Progenitor cell of endocrine pancreas (in vitro differentiated cells): ENCODE measurements around the gene MMP13. TPM values are rescaled to one million over a fixed set of nuclear protein-coding genes. Genes with fewer than 3 reads are reported as not detected.

Source experiments
- DNase-seq: peaks from one replicate; pipeline ENCODE4 v3.0.0; 2021; ENCODE audit warnings: low spot score; ENCODE audit not compliant: unreplicated experiment
- H3K27ac Mint-ChIP-seq: 2 replicates; pipeline ENCODE4 v1.8.0; 2021; ENCODE audit warnings: mild to moderate bottlenecking, moderate library complexity, mixed read lengths
- H3K27me3 Mint-ChIP-seq: 2 replicates; pipeline ENCODE4 v1.8.0; 2021; ENCODE audit warnings: mixed read lengths
- H3K36me3 Mint-ChIP-seq: 2 replicates; pipeline ENCODE4 v1.8.0; 2022; ENCODE audit warnings: mixed read lengths; ENCODE audit not compliant: insufficient read depth
- H3K4me1 Mint-ChIP-seq: 2 replicates; pipeline ENCODE4 v1.8.0; 2021; ENCODE audit warnings: low read depth, mixed read lengths
- H3K4me3 Mint-ChIP-seq: 2 replicates; pipeline ENCODE4 v1.8.0; 2021; ENCODE audit warnings: low read depth, mild to moderate bottlenecking, moderate library complexity, mixed read lengths
- H3K9me3 Mint-ChIP-seq: 2 replicates; pipeline ENCODE4 v1.8.0; 2021; ENCODE audit warnings: low read depth, mixed read lengths
- total RNA-seq: library from RNA; stranded (reverse); gene quantifications from 2 replicates; pipeline ENCODE4 v1.2.1, GENCODE V29; 2021
- TF ChIP-seq, protein P1 (sequence below): fragments of 200-600 bp; sonication (generic); IDR thresholded peaks from one replicate; pipeline ENCODE4 v1.5.0; 2021; ENCODE audit warnings: antibody characterized with exemption, mild to moderate bottlenecking; ENCODE audit not compliant: unreplicated experiment

MMP13 gene
- total RNA-seq, 1 donor from 2014 or later: not detected

GRCh38 chr11:102972853-102973252, 17.3 kb upstream of the MMP13 start:
- no peaks in the 10 kb centered on the region for H3K36me3 Mint-ChIP-seq
- no peak for DNase-seq
- H3K27ac Mint-ChIP-seq: no peak overlapping the region
- H3K9me3 Mint-ChIP-seq: no peaks in the 10 kb centered on the region
- TF ChIP-seq, protein P1, sequence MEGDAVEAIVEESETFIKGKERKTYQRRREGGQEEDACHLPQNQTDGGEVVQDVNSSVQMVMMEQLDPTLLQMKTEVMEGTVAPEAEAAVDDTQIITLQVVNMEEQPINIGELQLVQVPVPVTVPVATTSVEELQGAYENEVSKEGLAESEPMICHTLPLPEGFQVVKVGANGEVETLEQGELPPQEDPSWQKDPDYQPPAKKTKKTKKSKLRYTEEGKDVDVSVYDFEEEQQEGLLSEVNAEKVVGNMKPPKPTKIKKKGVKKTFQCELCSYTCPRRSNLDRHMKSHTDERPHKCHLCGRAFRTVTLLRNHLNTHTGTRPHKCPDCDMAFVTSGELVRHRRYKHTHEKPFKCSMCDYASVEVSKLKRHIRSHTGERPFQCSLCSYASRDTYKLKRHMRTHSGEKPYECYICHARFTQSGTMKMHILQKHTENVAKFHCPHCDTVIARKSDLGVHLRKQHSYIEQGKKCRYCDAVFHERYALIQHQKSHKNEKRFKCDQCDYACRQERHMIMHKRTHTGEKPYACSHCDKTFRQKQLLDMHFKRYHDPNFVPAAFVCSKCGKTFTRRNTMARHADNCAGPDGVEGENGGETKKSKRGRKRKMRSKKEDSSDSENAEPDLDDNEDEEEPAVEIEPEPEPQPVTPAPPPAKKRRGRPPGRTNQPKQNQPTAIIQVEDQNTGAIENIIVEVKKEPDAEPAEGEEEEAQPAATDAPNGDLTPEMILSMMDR: no peak
- peaks cover 2% of the 10 kb centered on the region for H3K4me1 Mint-ChIP-seq
- H3K27me3 Mint-ChIP-seq: peaks cover 3% of the 10 kb centered on the region
- H3K4me3 Mint-ChIP-seq: no peak overlapping the region

- Mint-ChIP-seq H3K36me3 (no peaks in the 10 kb centered on the region), H3K27me3 (peaks cover 3% of the 10 kb centered on the region), H3K27ac (no peak overlapping the region), H3K4me3 (no peak overlapping the region), H3K4me1 (peaks cover 2% of the 10 kb centered on the region), H3K9me3 (no peaks in the 10 kb centered on the region)
- TF ChIP-seq, protein P1: no peak
- no peak for DNase-seq
These were observed 16.2 kb upstream of the MMP13 start for GRCh38 chr11:102971766-102972165.

DNA sequence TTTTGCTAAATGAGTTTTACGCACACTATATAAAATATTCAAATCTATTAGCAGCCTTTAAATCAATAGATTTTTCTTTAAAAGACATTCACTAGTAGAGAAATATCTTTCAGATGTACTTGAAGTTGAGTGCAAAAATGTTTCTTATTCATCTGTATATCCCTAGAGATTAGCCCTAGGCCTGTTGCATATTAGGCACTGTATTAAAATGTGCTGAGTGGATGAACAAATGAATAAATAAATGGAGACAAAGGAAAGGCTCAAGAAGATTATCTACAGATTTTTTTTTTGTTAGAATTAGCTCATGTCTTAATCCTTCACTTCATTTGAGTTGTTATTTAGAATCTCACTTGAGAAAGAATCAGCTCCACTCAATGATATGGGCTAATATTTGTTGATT, 12.0 kb upstream of the MMP13 start:
- Mint-ChIP-seq H3K9me3 (no peaks in the 10 kb centered on the region), H3K27ac (no peak overlapping the region), H3K4me1 (no peaks in the 10 kb centered on the region), H3K4me3 (no peak overlapping the region), H3K36me3 (no peaks in the 10 kb centered on the region), H3K27me3 (peaks cover 3% of the 10 kb centered on the region)
- TF ChIP-seq, protein P1: no peak
- DNase-seq: no peak

GRCh38 chr11:102966011-102966410, 10.5 kb upstream of the MMP13 start:
- Mint-ChIP-seq H3K27me3 (peaks cover 3% of the 10 kb centered on the region), H3K27ac (no peak overlapping the region), H3K9me3 (no peaks in the 10 kb centered on the region), H3K4me3 (no peak overlapping the region), H3K4me1 (no peaks in the 10 kb centered on the region), H3K36me3 (no peaks in the 10 kb centered on the region)
- no peak for DNase-seq
- TF ChIP-seq, protein P1: no peak

- Mint-ChIP-seq H3K9me3 (no peaks in the 10 kb centered on the region), H3K36me3 (no peaks in the 10 kb centered on the region), H3K27me3 (no peaks in the 10 kb centered on the region), H3K4me3 (no peak overlapping the region), H3K27ac (no peak overlapping the region), H3K4me1 (no peaks in the 10 kb centered on the region)
- TF ChIP-seq, protein P1: no peak
- no peak for DNase-seq
These were observed 9.3 kb upstream of the MMP13 start for GRCh38 chr11:102964867-102965266.
